Suprapubic skin (tissue), 4 donors: ENCODE results near the gene GRIK4. TPM values are rescaled to one million over a fixed set of nuclear protein-coding genes. Genes with fewer than 3 reads are reported as not detected.

Source experiments
- DNase-seq, 2 donors: peaks; one replicate each; pipeline ENCODE4 v3.0.0-alpha.2; 2019; ENCODE audit warnings: low spot score in 2 of 2
- H3K27ac ChIP-seq: fragments of 200-600 bp; sonication (generic); one replicate; pipeline ENCODE4 v1.5.1; 2019
- H3K27me3 ChIP-seq: fragments of 200-600 bp; sonication (generic); one replicate; pipeline ENCODE4 v1.5.1; 2019
- H3K36me3 ChIP-seq: fragments of 200-600 bp; sonication (generic); one replicate; pipeline ENCODE4 v1.5.1; 2019
- H3K4me1 ChIP-seq: fragments of 200-600 bp; sonication (generic); one replicate; pipeline ENCODE4 v1.5.1; 2019
- H3K4me3 ChIP-seq: fragments of 200-600 bp; sonication (generic); one replicate; pipeline ENCODE4 v1.5.1; 2019; ENCODE audit warnings: mild to moderate bottlenecking
- H3K9me3 ChIP-seq: fragments of 200-600 bp; sonication (generic); one replicate; pipeline ENCODE4 v1.5.1; 2019
- CTCF ChIP-seq, 2 donors: fragments of 200-600 bp in 1 of 2; fragments of 450-650 bp in 1 of 2; sonication (generic) in 1 of 2; IDR thresholded peaks; one replicate each; pipeline ENCODE4 v1.5.1; 2016 to 2019; ENCODE audit warnings: antibody characterized with exemption in 2 of 2, mild to moderate bottlenecking in 1 of 2, moderate library complexity in 1 of 2
- EP300 ChIP-seq: sonication (generic); formaldehyde crosslinking; IDR thresholded peaks from one replicate; pipeline ENCODE4 v1.6.1; 2017; ENCODE audit warnings: antibody characterized with exemption
- POLR2A ChIP-seq, 2 donors: fragments of 450-650 bp; IDR thresholded peaks; one replicate each; pipeline ENCODE4 v1.6.1; 2017; ENCODE audit warnings: antibody characterized with exemption in 2 of 2, mild to moderate bottlenecking in 2 of 2, moderate library complexity in 2 of 2
- POLR2AphosphoS5 ChIP-seq, 3 donors: sonication (generic); formaldehyde crosslinking; IDR thresholded peaks; one replicate each; pipeline ENCODE4 v1.6.1; 2017; ENCODE audit warnings: antibody characterized with exemption in 3 of 3
- WGBS: methylation state at CpG from one replicate; pipeline ENCODE4 v1.1.5; 2018; 5-methylcytosine and 5-hydroxymethylcytosine counted together
- total RNA-seq, 4 donors: library from RNA; depleted of rRNA; stranded (reverse); fragments of >200 nt; gene quantifications; one replicate each; pipeline ENCODE4 v1.1.0, GENCODE V29; 2016

Gene GRIK4
- total RNA-seq, 4 donors from 2014 or later, result 0.24 TPM; not detected in 3

DNA sequence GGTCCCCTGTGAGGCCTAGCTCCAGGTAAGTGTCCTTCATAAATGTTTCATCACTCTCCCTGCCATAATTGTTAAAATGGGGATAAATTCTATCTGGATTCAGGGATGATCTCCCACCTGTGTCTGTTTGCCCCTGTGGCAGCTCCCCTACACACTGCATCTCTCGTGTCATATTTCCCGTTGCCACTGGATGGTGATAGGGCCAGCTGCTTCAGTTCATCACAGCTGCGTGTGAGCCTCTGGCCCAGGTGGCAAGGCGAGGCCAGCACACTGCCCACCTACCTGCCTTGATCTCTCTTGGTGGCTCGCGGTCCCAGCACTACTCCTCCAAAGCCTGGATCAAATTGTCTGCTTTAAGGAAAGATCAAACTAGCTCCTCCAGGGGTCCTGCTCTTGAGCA is 187.4 kb downstream of the GRIK4 start:
- H3K4me3 ChIP-seq, result no peak overlapping the region
- TF ChIP-seq CTCF (IDR thresholded peaks at IDR 0.05) (no peak), POLR2AphosphoS5 (IDR thresholded peaks at IDR 0.05) (no peak), EP300 (no peak), POLR2A (IDR thresholded peaks at IDR 0.05) (no peak)
- H3K27ac ChIP-seq, result no peak overlapping the region
- no peak for DNase-seq
- H3K36me3 ChIP-seq, result no peaks in the 10 kb centered on the region
- H3K4me1 ChIP-seq, result no peaks in the 10 kb centered on the region
- no peaks in the 10 kb centered on the region for H3K27me3 ChIP-seq
- 90% methylated on average over 6 of the region's 6 CpGs for WGBS
- H3K9me3 ChIP-seq, result no peaks in the 10 kb centered on the region

GRCh38 chr11:120702656-120703055 is 191.1 kb downstream of the GRIK4 start:
- H3K27ac ChIP-seq, result no peak overlapping the region
- no peaks in the 10 kb centered on the region for H3K36me3 ChIP-seq
- H3K27me3 ChIP-seq, result no peaks in the 10 kb centered on the region
- H3K9me3 ChIP-seq, result peaks cover 5% of the 10 kb centered on the region
- TF ChIP-seq CTCF (IDR thresholded peaks at IDR 0.05), result no peak
- TF ChIP-seq POLR2A (IDR thresholded peaks at IDR 0.05), result no peak
- TF ChIP-seq POLR2AphosphoS5 (IDR thresholded peaks at IDR 0.05), result no peak
- TF ChIP-seq EP300, result no peak
- H3K4me1 ChIP-seq, result no peaks in the 10 kb centered on the region
- no peak for DNase-seq
- 67% methylated on average over 3 of the region's 3 CpGs for WGBS
- no peak overlapping the region for H3K4me3 ChIP-seq

GRCh38 chr11:120703358-120704152 is 192.0 kb downstream of the GRIK4 start:
- peaks cover 5% of the 10 kb centered on the region for H3K9me3 ChIP-seq

DNA sequence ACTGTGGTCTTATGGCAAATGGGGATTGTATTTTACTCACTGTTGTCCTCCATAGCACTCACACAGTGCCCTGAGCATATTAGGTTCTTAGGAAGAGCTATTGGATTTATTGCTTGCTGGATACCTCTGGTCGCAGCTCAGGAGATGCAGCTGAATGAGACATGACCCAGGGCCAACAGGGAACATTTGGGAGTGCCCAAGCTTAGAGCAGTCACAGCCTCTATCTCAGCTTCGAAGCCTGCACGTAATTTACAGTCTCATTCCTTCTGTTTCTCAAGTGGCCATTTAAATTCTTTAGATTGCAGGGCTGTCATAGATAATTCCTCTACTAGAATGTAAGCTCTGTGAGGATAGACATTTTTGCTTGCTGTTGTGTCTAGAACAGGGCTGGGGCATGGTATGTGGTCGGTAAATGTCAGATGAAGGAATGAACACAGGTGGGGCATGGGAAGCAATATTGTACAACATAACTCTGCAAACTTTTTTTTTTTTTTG is 192.8 kb downstream of the GRIK4 start:
- TF ChIP-seq POLR2A (IDR thresholded peaks at IDR 0.05), result no peak
- no peak for TF ChIP-seq EP300
- no peak for TF ChIP-seq POLR2AphosphoS5 (IDR thresholded peaks at IDR 0.05)
- peak in 1 of 2 donors; percentile 28 for DNase-seq
- H3K27me3 ChIP-seq, result no peaks in the 10 kb centered on the region
- H3K27ac ChIP-seq, result no peak overlapping the region
- H3K4me1 ChIP-seq, result no peaks in the 10 kb centered on the region
- H3K4me3 ChIP-seq, result no peak overlapping the region
- peaks cover 5% of the 10 kb centered on the region for H3K9me3 ChIP-seq
- H3K36me3 ChIP-seq, result no peaks in the 10 kb centered on the region
- 74% methylated on average over 4 of the region's 4 CpGs for WGBS

More at GRCh38 chr11:120703358-120704152, 192.0 kb downstream of the GRIK4 start:
- Histone ChIP-seq H3K4me3 (no peak overlapping the region), H3K4me1 (no peaks in the 10 kb centered on the region), H3K27ac (no peak overlapping the region), H3K27me3 (no peaks in the 10 kb centered on the region), H3K36me3 (no peaks in the 10 kb centered on the region)
- DNase-seq, result no peak
- 89% methylated on average over 9 of the region's 9 CpGs for WGBS
- no peak for TF ChIP-seq EP300
- no peak for TF ChIP-seq POLR2A (IDR thresholded peaks at IDR 0.05)
- no peak for TF ChIP-seq POLR2AphosphoS5 (IDR thresholded peaks at IDR 0.05)
- no peak for TF ChIP-seq CTCF (IDR thresholded peaks at IDR 0.05)

DNA sequence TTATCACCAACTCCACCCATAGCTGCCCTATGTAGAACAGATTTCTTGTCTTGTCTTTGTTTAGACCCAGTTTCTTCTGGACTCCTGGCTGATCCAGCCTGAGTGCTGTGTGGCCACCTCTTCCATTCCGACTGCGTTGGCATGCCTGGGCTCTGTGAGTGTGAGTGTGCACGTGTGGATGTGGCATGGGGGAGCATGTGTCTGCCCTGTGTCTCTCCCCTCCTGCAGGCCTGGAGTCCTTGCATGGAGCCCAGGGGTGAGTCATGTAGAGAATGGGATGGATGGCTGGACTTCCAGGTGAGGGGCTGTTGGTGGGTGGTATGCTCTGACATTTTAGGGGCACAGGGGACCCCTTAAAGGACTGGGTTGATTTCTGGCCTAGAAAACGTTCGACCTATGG is 194.7 kb downstream of the GRIK4 start:
- peak in 1 of 2 donors; percentile 50 for DNase-seq
- Histone ChIP-seq H3K4me1 (peaks cover 8% of the 10 kb centered on the region), H3K36me3 (no peaks in the 10 kb centered on the region), H3K9me3 (peaks cover 5% of the 10 kb centered on the region), H3K27me3 (no peaks in the 10 kb centered on the region), H3K4me3 (no peak overlapping the region), H3K27ac (no peak overlapping the region)
- TF ChIP-seq POLR2AphosphoS5 (IDR thresholded peaks at IDR 0.05) (no peak), EP300 (no peak), CTCF (IDR thresholded peaks at IDR 0.05) (no peak)
- whole genome bisulfite sequencing, result 87% methylated on average over 5 of the region's 5 CpGs
